ENCODE results near the gene CNTNAP5. TPM values are rescaled to one million over a fixed set of nuclear protein-coding genes. Genes with fewer than 3 reads are reported as not detected.

Gene CNTNAP5
- total and polyA plus RNA-seq, 7 experiments from 2014 or later, result not detected

DNA sequence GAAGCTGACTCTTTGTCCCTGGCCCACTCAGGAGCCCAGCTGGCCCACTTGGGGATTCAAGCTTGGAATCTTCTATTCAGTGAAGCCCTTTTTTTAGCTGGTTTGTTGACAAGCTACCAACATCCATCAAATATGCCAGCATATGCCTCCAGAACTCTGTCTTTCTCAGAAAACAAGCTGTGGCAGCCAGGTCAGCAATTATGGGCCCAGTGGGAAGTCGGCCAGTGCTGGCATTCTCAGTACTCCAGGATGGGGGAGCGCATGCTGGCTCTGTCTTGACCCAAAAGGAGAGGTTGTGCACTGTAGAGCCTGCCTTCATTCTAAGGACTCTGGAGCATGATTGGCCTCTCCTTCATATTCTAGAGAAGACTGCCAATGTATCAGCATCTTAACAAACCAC, 401.5 kb downstream of the CNTNAP5 start:
- Mint-ChIP-seq H3K27me3 (no peaks in the 10 kb centered on the region), H3K36me3 (no peaks in the 10 kb centered on the region), H3K4me3 (no peak overlapping the region), H3K4me1 (no peaks in the 10 kb centered on the region), H3K9me3 (peaks cover 0 to 12% (median 2%) of the 10 kb centered on the region in 11 donors), H3K27ac (no peak overlapping the region)
- Histone ChIP-seq H3K9me3 (ENCODE audit: control insufficient read depth in 2 of 3, low read length in 3 of 3) (no peaks in the 10 kb centered on the region), H3K4me3 (ENCODE audit: low read length) (no peak overlapping the region), H3K27ac (ENCODE audit: low read depth, low read length) (no peak overlapping the region), H3K27me3 (ENCODE audit: control insufficient read depth in 2 of 2, insufficient read depth in 2 of 2, low read length in 2 of 2) (no peaks in the 10 kb centered on the region), H3K4me1 (ENCODE audit: control insufficient read depth in 2 of 2, insufficient read depth in 2 of 2, low read length in 2 of 2) (no peaks in the 10 kb centered on the region), H3K36me3 (ENCODE audit: control insufficient read depth in 2 of 3, insufficient read depth in 3 of 3, low read length in 3 of 3) (no peaks in the 10 kb centered on the region)
- DNase-seq (no peak), ATAC-seq (no peak)
- CTCF ChIA-PET, result no interaction called here
- POLR2A ChIA-PET, result no interaction called here
- intact Hi-C loops (cut with micrococcal nuclease), result no loop called here

GRCh38 chr2:124437811-124438210, 412.7 kb downstream of the CNTNAP5 start:
- Mint-ChIP-seq H3K4me1 (peaks cover 0 to 2% (median 0%) of the 10 kb centered on the region in 7 donors), H3K27me3 (no peaks in the 10 kb centered on the region), H3K36me3 (no peaks in the 10 kb centered on the region), H3K9me3 (peaks cover 0 to 18% (median 3%) of the 10 kb centered on the region in 11 donors), H3K4me3 (no peak overlapping the region), H3K27ac (no peak overlapping the region)
- DNase-seq (no peak), ATAC-seq (no peak)
- CTCF ChIA-PET, result no interaction called here
- Histone ChIP-seq H3K4me3 (ENCODE audit: low read length) (no peak overlapping the region), H3K27ac (ENCODE audit: low read depth, low read length) (no peak overlapping the region), H3K27me3 (ENCODE audit: control insufficient read depth in 2 of 2, insufficient read depth in 2 of 2, low read length in 2 of 2) (no peaks in the 10 kb centered on the region), H3K9me3 (ENCODE audit: control insufficient read depth in 2 of 3, low read length in 3 of 3) (no peaks in the 10 kb centered on the region), H3K4me1 (ENCODE audit: control insufficient read depth in 2 of 2, insufficient read depth in 2 of 2, low read length in 2 of 2) (no peaks in the 10 kb centered on the region), H3K36me3 (ENCODE audit: control insufficient read depth in 2 of 3, insufficient read depth in 3 of 3, low read length in 3 of 3) (no peaks in the 10 kb centered on the region)
- intact Hi-C loops (cut with micrococcal nuclease), result no loop called here
- POLR2A ChIA-PET, result no interaction called here

- H3K27me3 Mint-ChIP-seq, result no peaks in the 10 kb centered on the region
- no peak for DNase-seq
- no peak for ATAC-seq
- Histone ChIP-seq H3K9me3 (ENCODE audit: control insufficient read depth in 2 of 3, low read length in 3 of 3) (no peaks in the 10 kb centered on the region), H3K4me3 (ENCODE audit: low read length) (no peak overlapping the region), H3K36me3 (ENCODE audit: control insufficient read depth in 2 of 3, insufficient read depth in 3 of 3, low read length in 3 of 3) (no peaks in the 10 kb centered on the region), H3K4me1 (ENCODE audit: control insufficient read depth in 2 of 2, insufficient read depth in 2 of 2, low read length in 2 of 2) (no peaks in the 10 kb centered on the region), H3K27ac (ENCODE audit: low read depth, low read length) (no peak overlapping the region), H3K27me3 (ENCODE audit: control insufficient read depth in 2 of 2, insufficient read depth in 2 of 2, low read length in 2 of 2) (no peaks in the 10 kb centered on the region)
- POLR2A ChIA-PET, result no interaction called here
- no peak overlapping the region for H3K4me3 Mint-ChIP-seq
- H3K4me1 Mint-ChIP-seq, result no peaks in the 10 kb centered on the region
- CTCF ChIA-PET, result no interaction called here
- H3K27ac Mint-ChIP-seq, result no peak overlapping the region
- H3K36me3 Mint-ChIP-seq, result no peaks in the 10 kb centered on the region
- intact Hi-C loops (cut with micrococcal nuclease), result no loop called here
- H3K9me3 Mint-ChIP-seq, result peaks cover 0 to 28% (median 10%) of the 10 kb centered on the region in 11 donors
Observed at GRCh38 chr2:124450481-124450880, 425.4 kb downstream of the CNTNAP5 start.

DNA sequence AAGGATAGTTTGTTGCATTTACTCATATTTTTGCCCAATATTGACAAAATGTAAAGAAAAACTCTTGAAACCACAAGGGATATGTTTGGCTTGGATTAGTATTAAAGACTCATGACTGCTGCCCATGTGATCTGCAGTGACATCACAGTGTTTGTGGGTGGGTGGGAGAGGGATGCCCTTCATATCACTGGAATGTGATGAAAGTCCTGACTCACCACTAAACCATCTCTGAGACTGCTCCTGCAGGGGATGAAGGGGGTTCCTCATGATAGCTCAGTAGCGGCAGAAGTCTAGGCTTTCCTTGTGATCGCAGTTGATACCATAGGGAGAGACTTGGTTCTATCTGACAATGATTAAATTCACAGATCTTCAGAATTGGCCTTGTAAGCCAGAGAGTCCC, 451.2 kb downstream of the CNTNAP5 start:
- Histone ChIP-seq H3K4me3 (ENCODE audit: low read length) (no peak overlapping the region), H3K36me3 (ENCODE audit: control insufficient read depth in 2 of 3, insufficient read depth in 3 of 3, low read length in 3 of 3) (no peaks in the 10 kb centered on the region), H3K27me3 (ENCODE audit: control insufficient read depth in 2 of 2, insufficient read depth in 2 of 2, low read length in 2 of 2) (no peaks in the 10 kb centered on the region), H3K27ac (ENCODE audit: low read depth, low read length) (no peak overlapping the region), H3K9me3 (ENCODE audit: control insufficient read depth in 2 of 3, low read length in 3 of 3) (no peaks in the 10 kb centered on the region), H3K4me1 (ENCODE audit: control insufficient read depth in 2 of 2, insufficient read depth in 2 of 2, low read length in 2 of 2) (no peaks in the 10 kb centered on the region)
- intact Hi-C loops (cut with micrococcal nuclease), result no loop called here
- no peak overlapping the region for H3K4me3 Mint-ChIP-seq
- ChIA-PET CTCF (no interaction called here), POLR2A (no interaction called here)
- ATAC-seq, result no peak
- peaks cover 0 to 16% (median 2%) of the 10 kb centered on the region in 11 donors for H3K9me3 Mint-ChIP-seq
- H3K36me3 Mint-ChIP-seq, result no peaks in the 10 kb centered on the region
- H3K27ac Mint-ChIP-seq, result no peak overlapping the region
- H3K27me3 Mint-ChIP-seq, result no peaks in the 10 kb centered on the region
- DNase-seq, result no peak
- H3K4me1 Mint-ChIP-seq, result peaks cover 0 to 2% (median 0%) of the 10 kb centered on the region in 7 donors

GRCh38 chr2:124478761-124479160, 453.7 kb downstream of the CNTNAP5 start:
- POLR2A ChIA-PET, result no interaction called here
- Histone ChIP-seq H3K4me3 (ENCODE audit: low read length) (no peak overlapping the region), H3K27me3 (ENCODE audit: control insufficient read depth in 2 of 2, insufficient read depth in 2 of 2, low read length in 2 of 2) (no peaks in the 10 kb centered on the region), H3K27ac (ENCODE audit: low read depth, low read length) (no peak overlapping the region), H3K36me3 (ENCODE audit: control insufficient read depth in 2 of 3, insufficient read depth in 3 of 3, low read length in 3 of 3) (no peaks in the 10 kb centered on the region), H3K4me1 (ENCODE audit: control insufficient read depth in 2 of 2, insufficient read depth in 2 of 2, low read length in 2 of 2) (no peaks in the 10 kb centered on the region), H3K9me3 (ENCODE audit: control insufficient read depth in 2 of 3, low read length in 3 of 3) (no peaks in the 10 kb centered on the region)
- ATAC-seq, result no peak
- Mint-ChIP-seq H3K27ac (no peak overlapping the region), H3K9me3 (peaks cover 0 to 11% (median 2%) of the 10 kb centered on the region in 11 donors), H3K36me3 (no peaks in the 10 kb centered on the region), H3K4me3 (no peak overlapping the region), H3K27me3 (no peaks in the 10 kb centered on the region), H3K4me1 (peaks cover 0 to 2% (median 0%) of the 10 kb centered on the region in 7 donors)
- DNase-seq, result no peak
- CTCF ChIA-PET, result no interaction called here
- intact Hi-C loops (cut with micrococcal nuclease), result no loop called here

DNA sequence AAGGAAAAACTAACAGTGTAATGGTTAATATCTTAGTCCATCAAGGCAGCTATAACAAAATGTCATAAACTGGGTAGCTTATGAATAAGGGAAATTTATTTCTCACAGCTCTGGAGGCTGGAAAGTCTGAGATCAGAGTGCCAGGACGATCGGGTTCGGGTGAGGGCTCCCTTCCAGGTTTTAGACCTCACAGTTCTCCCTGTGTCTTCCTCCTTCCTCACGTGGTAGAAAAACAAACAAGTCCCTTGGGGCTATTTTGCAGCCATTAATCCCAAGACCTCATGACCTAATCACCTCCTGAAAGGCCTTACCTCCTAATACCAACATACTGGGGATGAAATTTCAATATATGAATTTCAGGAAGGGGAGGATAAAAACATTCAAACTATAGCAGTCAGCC, 455.9 kb downstream of the CNTNAP5 start:
- intact Hi-C loops (cut with micrococcal nuclease), result no loop called here
- H3K4me3 ChIP-seq (ENCODE audit: low read length), result no peak overlapping the region
- no peak for ATAC-seq
- H3K27ac Mint-ChIP-seq, result no peak overlapping the region
- no peak overlapping the region for H3K4me3 Mint-ChIP-seq
- ChIA-PET POLR2A (no interaction called here), CTCF (no interaction called here)
- H3K9me3 ChIP-seq (ENCODE audit: control insufficient read depth in 2 of 3, low read length in 3 of 3), result no peaks in the 10 kb centered on the region
- H3K4me1 Mint-ChIP-seq, result peaks cover 0 to 2% (median 0%) of the 10 kb centered on the region in 7 donors
- no peaks in the 10 kb centered on the region for H3K4me1 ChIP-seq (ENCODE audit: control insufficient read depth in 2 of 2, insufficient read depth in 2 of 2, low read length in 2 of 2)
- DNase-seq, result no peak
- no peaks in the 10 kb centered on the region for H3K36me3 ChIP-seq (ENCODE audit: control insufficient read depth in 2 of 3, insufficient read depth in 3 of 3, low read length in 3 of 3)
- H3K36me3 Mint-ChIP-seq, result no peaks in the 10 kb centered on the region
- peaks cover 0 to 7% (median 2%) of the 10 kb centered on the region in 11 donors for H3K9me3 Mint-ChIP-seq
- no peaks in the 10 kb centered on the region for H3K27me3 ChIP-seq (ENCODE audit: control insufficient read depth in 2 of 2, insufficient read depth in 2 of 2, low read length in 2 of 2)
- no peak overlapping the region for H3K27ac ChIP-seq (ENCODE audit: low read depth, low read length)
- H3K27me3 Mint-ChIP-seq, result no peaks in the 10 kb centered on the region

GRCh38 chr2:124482044-124482443, 457.0 kb downstream of the CNTNAP5 start:
- H3K27me3 ChIP-seq (ENCODE audit: control insufficient read depth in 2 of 2, insufficient read depth in 2 of 2, low read length in 2 of 2), result no peaks in the 10 kb centered on the region
- Mint-ChIP-seq H3K27me3 (no peaks in the 10 kb centered on the region), H3K9me3 (peaks cover 0 to 7% (median 3%) of the 10 kb centered on the region in 11 donors), H3K27ac (no peak overlapping the region), H3K36me3 (no peaks in the 10 kb centered on the region), H3K4me1 (peaks cover 0 to 2% (median 0%) of the 10 kb centered on the region in 7 donors), H3K4me3 (no peak overlapping the region)
- H3K27ac ChIP-seq (ENCODE audit: low read depth, low read length), result no peak overlapping the region
- no peaks in the 10 kb centered on the region for H3K9me3 ChIP-seq (ENCODE audit: control insufficient read depth in 2 of 3, low read length in 3 of 3)
- ChIA-PET CTCF (no interaction called here), POLR2A (no interaction called here)
- intact Hi-C loops (cut with micrococcal nuclease), result no loop called here
- H3K4me1 ChIP-seq (ENCODE audit: control insufficient read depth in 2 of 2, insufficient read depth in 2 of 2, low read length in 2 of 2), result no peaks in the 10 kb centered on the region
- H3K4me3 ChIP-seq (ENCODE audit: low read length), result no peak overlapping the region
- no peaks in the 10 kb centered on the region for H3K36me3 ChIP-seq (ENCODE audit: control insufficient read depth in 2 of 3, insufficient read depth in 3 of 3, low read length in 3 of 3)
- ATAC-seq, result no peak
- DNase-seq, result no peak
